Muscle layer of duodenum (tissue), 2 donors: ENCODE measurements around the gene TBX6.
A peak's percentile ranks its signal among the peaks of the same experiment; 100 is the strongest.

Source experiments
- H3K27ac ChIP-seq: one replicate; pipeline ENCODE4 v1.7.0; 2013; ENCODE audit warnings: mild to moderate bottlenecking, low read length
- H3K27me3 ChIP-seq: one replicate; pipeline ENCODE4 v1.7.0; 2013; ENCODE audit warnings: low read depth, mild to moderate bottlenecking, control low read depth, low read length
- H3K36me3 ChIP-seq, 2 donors: one replicate each; pipeline ENCODE4 v1.7.0; 2013; ENCODE audit warnings: low read length in 2 of 2, control low read depth in 1 of 2, mild to moderate bottlenecking in 1 of 2; ENCODE audit not compliant: insufficient read depth in 2 of 2, control insufficient read depth in 1 of 2
- H3K4me1 ChIP-seq, 2 donors: one replicate each; pipeline ENCODE4 v1.7.0; 2013; ENCODE audit warnings: low read length in 2 of 2, mild to moderate bottlenecking in 2 of 2, control low read depth in 1 of 2, moderate library complexity in 1 of 2; ENCODE audit not compliant: insufficient read depth in 2 of 2, control insufficient read depth in 1 of 2
- H3K4me3 ChIP-seq, 2 donors: one replicate each; pipeline ENCODE4 v1.7.0; 2013; ENCODE audit warnings: low read length in 2 of 2, low read depth in 1 of 2, mild to moderate bottlenecking in 1 of 2
- H3K9me3 ChIP-seq, 2 donors: one replicate each; pipeline ENCODE4 v1.7.0; 2013; ENCODE audit warnings: low read length in 2 of 2, control low read depth in 1 of 2, mild to moderate bottlenecking in 1 of 2; ENCODE audit not compliant: control insufficient read depth in 1 of 2
- donor health status: healthy.

TBX6 gene

DNA sequence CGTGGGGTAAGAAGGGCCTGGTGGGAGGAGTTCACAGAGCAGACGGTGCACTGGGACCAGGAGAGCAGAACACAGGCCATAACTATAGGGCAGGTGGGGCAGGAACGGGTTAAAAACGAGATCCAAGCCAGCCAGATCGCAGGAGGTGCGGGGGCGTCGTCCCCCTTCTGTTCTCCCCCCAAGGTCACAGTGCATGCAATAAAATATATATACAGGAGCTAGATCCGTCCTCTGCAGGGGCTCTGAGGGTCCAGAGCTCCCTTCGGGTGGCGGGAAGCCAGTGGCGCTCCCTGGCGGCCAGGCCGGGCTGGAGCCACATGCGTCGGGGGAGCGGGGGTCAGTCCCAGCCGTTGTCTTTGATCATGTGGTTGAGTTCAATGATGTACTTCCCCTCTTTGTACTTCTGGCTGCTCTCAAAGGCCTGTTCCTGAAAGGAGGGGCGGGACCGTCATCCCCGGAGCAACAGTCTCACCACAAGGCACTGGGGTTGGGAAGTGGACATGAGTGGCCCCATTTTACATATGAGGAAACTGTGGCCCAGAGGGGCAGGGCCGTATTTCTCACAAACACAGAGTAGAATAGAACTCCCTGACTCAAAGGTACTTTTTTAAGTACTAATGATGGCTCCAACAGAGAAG, 768 bp upstream of the TBX6 start:
- Histone ChIP-seq H3K9me3 (peaks cover 3 to 8% of the 10 kb centered on the region in 2 donors), H3K27me3 (no peaks in the 10 kb centered on the region), H3K4me3 (peak overlapping the region; percentile 60 to 62), H3K4me1 (peaks cover 7 to 40% of the 10 kb centered on the region in 2 donors), H3K36me3 (peaks cover 7 to 9% of the 10 kb centered on the region in 2 donors), H3K27ac (peak overlapping the region; percentile 72)

DNA sequence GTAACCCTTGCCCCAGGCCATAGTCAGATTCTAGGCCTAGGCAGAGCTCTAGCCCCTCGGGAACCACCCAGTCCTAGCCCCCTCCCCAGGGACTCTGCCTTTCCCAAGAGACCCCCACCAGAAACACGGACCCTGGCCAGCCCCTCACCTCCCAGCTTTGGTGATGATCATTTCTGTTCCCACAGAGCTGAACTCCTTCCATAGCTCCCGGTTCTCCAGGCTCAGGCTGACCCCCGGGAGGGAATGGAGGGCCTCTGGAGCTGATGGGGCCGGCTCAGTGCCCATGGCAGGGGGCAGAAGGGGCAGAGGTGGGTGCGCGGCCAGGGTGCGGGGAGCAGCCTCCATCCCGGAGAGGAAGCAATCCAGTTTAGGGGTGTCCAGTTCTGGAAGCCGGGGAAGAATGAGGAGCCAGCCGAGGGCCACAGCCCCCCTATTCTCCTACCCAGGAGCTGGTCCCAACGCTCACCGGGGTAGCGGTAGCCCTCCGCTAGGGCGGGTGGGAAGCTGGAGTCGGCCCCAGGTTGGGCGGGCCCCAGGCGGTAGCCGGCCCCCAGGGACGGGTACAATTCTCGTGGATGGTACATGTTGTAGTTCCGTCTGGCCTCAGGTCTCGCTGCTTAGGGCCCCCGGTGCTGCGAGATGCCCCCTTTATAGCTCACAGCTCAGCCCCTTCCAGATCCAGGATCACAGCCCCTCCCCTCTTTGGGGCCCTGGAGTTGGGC, 953 bp downstream of the TBX6 start:
- no peaks in the 10 kb centered on the region for H3K27me3 ChIP-seq
- peak overlapping the region in 1 of 2 donors; percentile 62 for H3K4me3 ChIP-seq
- H3K4me1 ChIP-seq: peaks cover 7 to 40% of the 10 kb centered on the region in 2 donors
- no peaks in the 10 kb centered on the region for H3K9me3 ChIP-seq
- H3K36me3 ChIP-seq: peaks cover 7 to 9% of the 10 kb centered on the region in 2 donors
- H3K27ac ChIP-seq: no peak overlapping the region

DNA sequence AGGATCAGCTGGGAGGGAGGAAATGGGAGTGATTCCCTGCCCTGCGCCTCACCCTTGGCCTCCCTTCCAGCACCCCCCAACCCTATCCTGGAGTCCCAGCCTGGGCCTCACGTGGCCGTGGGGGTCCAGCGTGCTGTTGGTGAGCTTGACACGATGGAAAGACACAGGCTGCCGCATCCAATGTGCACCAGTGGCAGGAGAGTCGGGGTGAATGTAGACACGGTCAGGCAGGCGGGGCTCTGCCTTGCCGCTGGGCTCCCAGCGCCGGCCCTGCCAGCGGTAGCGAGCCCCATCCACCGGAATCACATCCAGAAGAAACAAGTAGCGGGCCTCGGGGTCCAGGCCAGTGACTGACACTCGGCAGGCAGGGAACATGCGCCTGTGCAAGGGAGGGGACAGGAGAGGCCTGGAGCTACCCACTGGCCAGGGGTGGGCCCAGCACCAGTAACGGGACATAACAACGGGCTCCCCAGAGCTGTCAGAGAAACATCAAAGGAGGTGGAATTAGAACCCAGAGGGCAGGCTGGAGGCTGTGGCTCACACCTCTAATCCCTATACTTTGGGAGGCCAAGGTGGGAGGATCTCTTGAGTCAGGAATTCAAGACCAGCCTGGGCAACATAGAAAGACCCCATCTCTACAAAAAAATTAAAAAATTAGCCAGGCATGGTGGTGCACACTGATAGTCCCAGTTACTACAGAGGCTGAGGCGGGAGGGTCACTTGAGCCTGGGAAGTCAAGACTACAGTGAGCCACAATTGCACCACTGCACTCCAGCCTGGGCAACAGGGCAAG, 2.7 kb downstream of the TBX6 start:
- H3K4me1 ChIP-seq: peaks cover 0 to 24% of the 10 kb centered on the region in 2 donors

DNA sequence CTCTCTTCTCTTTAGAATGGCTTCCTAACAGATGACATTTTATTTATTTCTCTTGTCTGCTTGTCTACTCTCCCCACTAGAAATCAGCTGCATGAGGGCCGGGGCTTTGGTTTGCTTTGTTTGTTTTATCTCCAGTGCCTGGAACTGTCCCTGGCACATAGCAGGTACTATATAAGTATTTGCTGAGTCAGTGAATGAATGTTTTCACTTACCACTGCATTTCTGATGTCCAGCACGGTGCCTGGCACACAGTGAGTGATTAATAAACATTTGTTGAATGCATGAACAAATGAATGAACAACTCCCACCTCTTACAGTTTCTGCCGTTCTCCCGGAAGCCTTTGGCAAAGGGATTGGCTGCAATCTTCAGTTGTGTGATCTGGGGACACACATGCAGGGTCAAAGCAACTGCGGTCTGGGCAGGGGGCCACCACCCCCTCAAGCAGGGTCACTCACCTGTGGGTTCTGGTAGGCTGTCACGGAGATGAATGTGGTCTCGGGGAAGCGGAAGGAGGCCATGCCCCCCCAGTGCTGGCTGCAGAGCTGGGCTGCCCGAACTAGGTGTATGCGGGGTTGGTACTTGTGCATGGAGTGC, 3.4 kb downstream of the TBX6 start:
- peaks cover 12 to 22% of the 10 kb centered on the region in 2 donors for H3K36me3 ChIP-seq
- no peaks in the 10 kb centered on the region for H3K9me3 ChIP-seq
- no peaks in the 10 kb centered on the region for H3K27me3 ChIP-seq
- H3K27ac ChIP-seq: no peak overlapping the region
- no peak overlapping the region for H3K4me3 ChIP-seq
- H3K4me1 ChIP-seq: peaks cover 0 to 19% of the 10 kb centered on the region in 2 donors

More for the DNA sequence above, 2.7 kb downstream of the TBX6 start:
- peaks cover 8 to 15% of the 10 kb centered on the region in 2 donors for H3K36me3 ChIP-seq
- H3K4me3 ChIP-seq: no peak overlapping the region
- no peaks in the 10 kb centered on the region for H3K9me3 ChIP-seq
- no peak overlapping the region for H3K27ac ChIP-seq
- H3K27me3 ChIP-seq: no peaks in the 10 kb centered on the region

DNA sequence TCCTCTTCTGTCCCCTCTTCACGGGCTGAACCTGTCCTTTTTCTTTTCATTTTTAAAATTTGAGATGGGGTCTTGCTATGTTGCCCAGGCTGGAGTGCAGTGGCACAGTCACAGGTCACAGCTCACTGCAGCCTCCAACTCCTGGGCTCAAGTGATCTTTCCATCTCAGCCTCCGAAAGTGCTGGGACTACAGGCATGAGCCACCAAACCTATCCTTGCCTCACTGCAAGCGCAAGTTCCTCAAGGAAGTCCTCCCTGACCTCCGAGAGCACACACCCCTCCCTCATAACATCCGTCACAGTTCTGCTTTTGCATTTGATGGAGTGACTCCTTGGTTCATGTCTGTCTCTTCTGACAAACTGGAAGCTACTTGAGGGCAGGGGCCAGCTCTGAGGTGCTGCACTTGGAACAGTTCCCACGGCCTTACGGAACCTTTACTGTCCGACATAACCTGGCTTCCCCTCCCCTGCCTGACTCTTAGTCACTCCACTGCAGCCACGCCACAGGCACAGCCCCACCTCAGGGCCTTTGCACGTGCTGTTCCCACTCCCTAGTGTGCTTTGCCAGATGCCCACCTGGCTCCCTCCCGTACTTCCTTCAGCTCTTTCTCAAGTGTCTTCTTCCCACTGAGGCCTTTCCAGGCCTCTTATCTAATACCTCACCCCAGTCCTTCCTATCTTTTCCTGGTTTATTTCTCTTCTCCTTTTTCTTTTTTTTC, 4.4 kb downstream of the TBX6 start:
- H3K27ac ChIP-seq: no peak overlapping the region
- peaks cover 0 to 10% of the 10 kb centered on the region in 2 donors for H3K4me1 ChIP-seq

DNA sequence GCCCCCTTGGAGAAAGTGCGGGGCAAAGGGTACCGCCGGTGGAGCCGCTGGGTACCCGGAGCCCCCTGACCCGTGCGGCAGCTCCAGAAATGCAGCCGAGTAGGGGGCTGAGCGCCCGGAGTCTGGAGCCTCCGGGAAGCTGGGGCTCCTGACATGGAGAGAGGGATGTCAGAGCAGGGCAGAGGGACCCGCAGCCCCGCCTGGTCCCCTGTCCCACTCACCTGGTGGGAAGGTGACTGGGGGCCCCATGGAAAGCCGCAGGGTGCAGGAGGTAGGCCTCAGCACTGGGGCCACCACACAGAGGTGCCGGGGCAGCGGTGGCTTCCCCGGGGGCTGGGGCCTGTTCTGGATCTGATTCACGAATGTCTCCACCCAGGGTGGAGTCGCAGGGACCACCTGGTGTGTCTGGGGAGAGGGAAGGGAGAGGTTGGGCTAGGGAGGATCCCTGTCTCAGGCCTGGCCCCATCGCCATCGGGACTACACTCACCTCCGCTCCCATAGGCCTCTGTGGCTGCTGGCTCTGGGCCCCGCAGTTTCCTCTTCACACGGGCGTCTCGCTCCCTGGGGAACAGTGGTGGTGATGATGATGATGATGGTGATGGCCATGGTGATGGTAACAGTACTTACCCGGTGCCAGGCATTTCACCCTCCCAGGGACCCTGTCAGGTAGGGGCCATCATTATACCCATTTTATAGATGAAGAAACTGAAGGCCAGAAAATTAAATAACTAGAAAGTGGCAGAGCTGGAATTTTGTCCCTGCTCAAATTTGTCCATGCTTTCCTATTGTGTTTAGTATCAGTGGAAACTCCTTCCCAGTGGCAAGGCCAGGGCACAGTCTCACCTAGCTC, 5.2 kb downstream of the TBX6 start:
- Histone ChIP-seq H3K9me3 (no peaks in the 10 kb centered on the region), H3K27me3 (no peaks in the 10 kb centered on the region), H3K27ac (no peak overlapping the region), H3K4me3 (no peak overlapping the region), H3K36me3 (peaks cover 26 to 40% of the 10 kb centered on the region in 2 donors), H3K4me1 (peaks cover 0 to 6% of the 10 kb centered on the region in 2 donors)

More for the DNA sequence above, 4.4 kb downstream of the TBX6 start:
- Histone ChIP-seq H3K9me3 (no peaks in the 10 kb centered on the region), H3K4me3 (no peak overlapping the region), H3K27me3 (no peaks in the 10 kb centered on the region), H3K36me3 (peaks cover 22 to 32% of the 10 kb centered on the region in 2 donors)

DNA sequence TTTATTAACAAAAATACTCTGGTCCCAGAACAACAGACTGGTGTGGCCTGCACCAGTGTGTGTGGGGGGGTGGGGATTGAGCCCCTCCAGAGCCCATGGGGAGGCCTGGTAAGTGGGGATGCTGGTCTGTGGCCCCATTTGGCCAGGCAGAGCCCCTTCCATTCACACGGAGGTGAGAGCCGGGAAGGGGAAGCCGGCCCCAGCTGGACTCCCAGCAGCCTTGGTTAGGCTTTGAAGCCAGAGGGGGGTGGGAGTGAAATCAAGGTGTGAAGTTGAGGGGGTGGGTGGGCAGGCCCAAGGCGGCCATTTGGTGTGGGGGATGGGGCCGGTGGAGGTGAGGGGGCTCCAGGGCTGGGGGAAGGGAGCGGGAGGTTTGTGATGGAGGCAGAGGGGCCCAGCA, 5.9 kb downstream of the TBX6 start:
- H3K27me3 ChIP-seq: no peaks in the 10 kb centered on the region
- H3K9me3 ChIP-seq: no peaks in the 10 kb centered on the region
- H3K4me3 ChIP-seq: no peak overlapping the region
- H3K27ac ChIP-seq: no peak overlapping the region
- H3K4me1 ChIP-seq: no peaks in the 10 kb centered on the region
- H3K36me3 ChIP-seq: peaks cover 31 to 45% of the 10 kb centered on the region in 2 donors

DNA sequence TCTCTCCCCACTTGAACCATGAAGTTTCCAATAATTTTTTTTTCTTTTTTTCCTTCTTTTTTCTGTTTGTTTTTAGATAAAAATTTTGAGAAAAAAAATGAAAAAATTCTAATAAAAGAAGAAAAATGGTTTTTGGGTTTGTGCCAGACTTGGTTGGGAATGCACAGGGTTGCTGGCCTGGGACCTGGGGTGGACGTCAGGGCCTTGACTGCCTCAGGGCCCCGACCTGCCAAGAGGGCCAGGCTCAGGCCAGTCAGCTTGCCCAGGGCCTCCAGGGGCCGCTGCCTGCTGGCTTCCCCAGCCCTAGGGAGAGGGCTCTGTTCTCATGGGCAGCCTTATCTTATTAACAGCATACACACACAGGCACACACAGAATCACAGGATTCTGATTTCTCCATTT, 6.5 kb downstream of the TBX6 start:
- H3K9me3 ChIP-seq: no peaks in the 10 kb centered on the region
- no peak overlapping the region for H3K27ac ChIP-seq
- H3K4me3 ChIP-seq: no peak overlapping the region
- no peaks in the 10 kb centered on the region for H3K27me3 ChIP-seq
- H3K4me1 ChIP-seq: no peaks in the 10 kb centered on the region
- H3K36me3 ChIP-seq: peaks cover 32 to 51% of the 10 kb centered on the region in 2 donors

DNA sequence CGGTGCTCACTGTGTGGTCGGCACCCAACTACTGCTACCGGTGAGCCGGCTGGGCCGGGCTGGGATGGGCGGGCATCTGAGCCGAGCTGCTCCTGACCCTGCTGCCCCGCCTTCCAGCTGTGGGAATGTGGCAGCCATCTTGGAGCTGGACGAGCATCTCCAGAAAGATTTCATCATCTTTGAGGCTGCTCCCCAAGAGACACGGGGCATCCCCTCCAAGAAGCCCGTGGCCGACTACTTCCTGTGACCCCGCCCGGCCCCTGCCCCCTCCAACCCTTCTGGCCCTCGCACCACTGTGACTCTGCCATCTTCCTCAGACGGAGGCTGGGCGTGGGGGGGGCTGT, 6.9 kb downstream of the TBX6 start:
- Histone ChIP-seq H3K27me3 (no peaks in the 10 kb centered on the region), H3K27ac (no peak overlapping the region), H3K4me3 (no peak overlapping the region), H3K36me3 (peaks cover 34 to 54% of the 10 kb centered on the region in 2 donors), H3K4me1 (no peaks in the 10 kb centered on the region), H3K9me3 (no peaks in the 10 kb centered on the region)
